Cerebellar cortex (tissue), 1 donor: ENCODE results near the gene ST6GALNAC5.

ENCODE experiments used
- DNase-seq: peaks from one replicate; pipeline ENCODE4 v3.0.0-alpha.2; 2015; ENCODE audit warnings: low spot score

Gene ST6GALNAC5

DNA sequence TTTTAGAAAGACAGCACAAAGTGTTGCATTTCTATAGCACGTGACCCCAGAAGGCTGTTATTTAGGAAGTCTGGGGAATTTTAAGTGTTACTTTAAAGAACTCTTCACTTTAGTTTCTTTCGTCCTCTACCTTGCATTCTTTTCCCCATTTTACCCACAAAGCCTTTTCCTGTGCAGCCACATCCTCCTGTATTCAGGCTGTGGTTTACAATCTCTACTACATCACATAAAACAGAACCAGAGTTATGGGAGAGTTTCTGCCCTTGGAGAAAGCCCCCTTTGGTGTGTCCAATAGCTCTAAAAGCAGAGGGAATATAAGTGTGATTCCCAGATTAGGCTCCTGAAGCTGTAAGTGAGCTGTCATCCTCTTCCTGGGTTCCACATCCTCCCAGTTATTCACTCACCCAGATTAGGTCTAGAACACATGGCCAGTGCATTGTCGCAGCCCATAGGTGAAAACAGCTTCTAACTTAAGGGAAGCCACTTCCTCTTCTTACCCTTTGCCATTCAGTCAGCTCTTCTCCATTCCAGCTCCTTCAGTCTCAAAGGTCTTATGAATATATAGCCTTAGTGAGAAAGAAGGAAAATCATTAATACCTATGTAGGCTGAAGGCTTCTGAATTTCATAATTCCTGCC, 180.8 kb downstream of the ST6GALNAC5 start:
- DNase-seq, result no peak

DNA sequence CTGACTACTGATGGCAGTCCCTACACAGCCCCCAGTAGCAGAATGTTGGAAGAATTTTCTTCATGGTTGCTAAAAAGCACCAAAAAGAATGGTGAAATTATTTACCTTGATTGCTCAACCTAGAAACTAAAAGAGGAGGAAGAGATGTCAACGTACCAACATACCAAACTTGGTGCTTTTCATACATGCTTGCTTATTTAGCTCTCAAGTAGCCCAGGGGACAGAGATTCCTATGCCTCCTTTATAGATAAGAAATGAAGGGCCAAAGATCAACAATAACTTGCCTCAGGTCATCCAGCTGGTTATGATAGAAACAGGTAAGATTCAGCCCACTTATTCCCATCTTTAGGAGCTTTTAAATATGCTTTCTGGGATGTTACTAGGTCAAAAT, 181.3 kb downstream of the ST6GALNAC5 start:
- no peak for DNase-seq

DNA sequence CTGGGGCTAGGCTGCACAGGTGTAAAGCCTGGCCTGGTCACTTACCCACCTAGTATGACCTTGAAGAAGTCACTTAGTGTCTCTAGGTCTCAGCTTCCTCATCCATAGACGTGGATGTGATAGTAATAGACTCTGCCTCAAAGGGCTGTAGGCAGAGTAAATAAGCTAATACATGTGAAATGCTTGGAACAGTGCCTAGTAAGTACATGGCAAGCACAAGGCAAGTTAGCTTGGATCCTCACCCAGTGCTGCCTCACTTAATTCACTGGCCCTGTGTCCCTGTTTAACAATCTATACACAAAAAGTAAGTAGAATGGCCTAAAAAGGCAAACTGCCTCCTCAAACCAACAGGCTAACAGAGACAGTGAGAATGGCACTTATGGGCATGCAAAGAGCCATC, 184.1 kb downstream of the ST6GALNAC5 start:
- DNase-seq, result no peak

DNA sequence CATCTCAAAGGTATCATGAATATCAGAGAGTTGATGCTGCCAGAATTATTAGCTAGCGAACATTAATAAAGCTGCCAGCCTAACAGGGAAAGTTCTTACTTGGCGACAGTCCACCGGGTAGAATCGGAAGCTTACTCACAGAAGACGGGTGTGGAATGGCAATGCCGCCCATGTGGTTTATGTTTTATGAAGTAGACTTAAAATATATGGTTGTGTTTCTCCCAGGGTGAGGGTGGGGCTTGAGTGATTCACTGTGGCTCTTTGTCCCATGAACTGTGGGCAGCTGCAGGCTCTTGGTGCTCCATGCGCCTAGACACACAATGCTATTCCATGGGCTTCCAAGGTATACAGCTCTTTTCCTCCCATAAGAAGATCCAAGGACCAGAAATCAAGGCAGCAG, 189.2 kb downstream of the ST6GALNAC5 start:
- DNase-seq, result no peak

DNA sequence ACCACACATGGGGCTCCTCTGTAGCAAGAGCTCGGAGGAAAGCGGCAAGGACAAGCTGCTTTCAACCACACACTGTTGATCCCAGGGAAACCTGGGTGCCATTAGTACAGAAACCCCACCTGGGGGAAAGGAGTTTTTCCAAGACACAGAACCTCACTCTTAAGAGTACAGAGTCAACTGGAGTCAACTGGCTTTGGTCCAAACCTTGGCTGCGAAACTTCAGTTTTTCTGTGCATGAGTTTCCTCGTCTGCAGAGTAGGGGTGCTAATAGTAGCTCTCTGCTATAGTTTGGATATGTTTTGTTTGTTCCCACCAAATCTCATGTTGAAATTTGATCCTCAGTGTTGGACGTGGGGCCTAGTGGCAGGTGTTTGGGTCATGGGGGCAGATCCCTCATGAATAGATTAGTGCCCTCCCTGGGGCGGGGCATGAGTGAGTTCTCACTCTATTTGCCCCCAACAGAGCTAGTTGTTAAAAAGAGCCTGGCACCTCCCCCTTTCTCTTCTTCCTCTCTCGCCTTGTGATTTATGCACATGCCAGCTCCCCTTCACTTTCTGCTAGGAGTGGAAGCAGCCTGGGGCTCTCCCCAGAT, 190.8 kb downstream of the ST6GALNAC5 start:
- DNase-seq, result no peak

DNA sequence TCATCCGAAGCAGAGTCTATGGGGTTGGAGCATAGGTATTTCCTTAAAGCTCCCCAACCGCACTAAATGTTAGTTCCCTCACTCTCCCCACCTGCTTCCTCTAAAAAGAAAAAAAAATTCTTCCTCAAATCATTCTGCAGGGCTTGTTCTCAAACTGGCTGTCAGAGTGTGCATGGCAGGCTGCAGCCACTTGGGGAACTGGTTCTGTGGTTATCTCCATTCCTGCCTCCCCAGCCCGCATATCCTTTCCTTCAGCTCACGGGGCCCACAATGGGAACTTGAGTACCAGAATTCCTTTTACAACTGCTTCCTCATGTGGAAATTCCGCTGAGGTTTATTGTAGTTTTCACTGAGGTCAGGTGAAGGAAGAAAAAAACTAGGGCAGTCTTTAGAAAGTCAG, 192.7 kb downstream of the ST6GALNAC5 start:
- DNase-seq, result no peak

DNA sequence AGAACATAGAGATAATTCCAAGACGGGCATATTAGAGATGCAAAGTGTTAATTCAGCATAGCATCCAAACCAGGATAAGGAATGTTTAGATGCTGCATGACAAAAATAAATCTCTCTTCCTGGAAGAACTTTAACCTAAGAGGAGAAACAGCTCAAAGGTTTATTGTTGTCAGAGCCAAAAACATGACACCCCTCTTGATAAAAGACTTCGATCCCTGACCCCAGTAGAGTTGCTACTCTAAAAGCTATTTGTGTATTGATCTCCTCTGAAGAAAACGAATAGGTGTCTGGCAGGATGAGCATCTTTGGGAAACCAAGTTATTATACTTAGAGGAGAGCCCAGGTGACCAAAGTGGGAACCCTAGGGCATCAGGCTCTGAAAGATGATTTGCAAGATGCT, 193.9 kb downstream of the ST6GALNAC5 start:
- no peak for DNase-seq

DNA sequence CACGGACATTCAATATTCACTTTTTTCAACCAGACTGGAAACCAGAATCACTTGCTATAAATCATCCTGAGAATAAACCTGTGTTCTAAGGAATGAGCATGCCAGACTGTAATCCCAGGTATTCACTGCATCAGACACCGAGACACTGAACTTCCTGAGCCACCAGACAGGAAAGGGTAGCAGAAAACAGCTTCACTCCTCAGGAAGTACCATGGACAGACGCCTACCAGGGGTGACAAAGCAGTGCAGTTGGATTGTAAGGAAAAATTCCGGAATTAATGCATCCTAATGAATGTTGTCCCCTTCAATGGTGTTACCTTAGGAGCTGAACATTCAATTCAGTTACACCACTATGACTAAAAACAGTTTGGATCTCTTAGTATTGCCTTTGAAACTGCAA, 195.8 kb downstream of the ST6GALNAC5 start:
- DNase-seq, result no peak

DNA sequence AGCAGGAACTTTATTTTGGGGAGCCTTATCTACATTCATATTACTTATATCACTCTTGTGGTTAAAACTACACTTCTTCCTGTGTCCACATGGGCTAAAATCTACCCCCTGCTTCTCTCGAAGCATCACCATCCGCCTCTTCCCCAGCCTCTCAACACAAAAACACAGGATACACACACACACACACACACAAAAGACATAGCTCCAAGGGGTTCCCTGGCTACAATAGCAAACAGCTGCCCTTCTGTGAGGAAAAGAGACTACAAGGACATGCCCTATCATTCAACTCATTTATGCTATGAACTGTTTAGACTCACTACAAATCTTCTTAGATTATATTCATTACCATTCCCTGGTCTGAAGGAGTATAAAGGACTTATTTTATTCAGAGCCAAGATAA, 197.0 kb downstream of the ST6GALNAC5 start:
- no peak for DNase-seq

DNA sequence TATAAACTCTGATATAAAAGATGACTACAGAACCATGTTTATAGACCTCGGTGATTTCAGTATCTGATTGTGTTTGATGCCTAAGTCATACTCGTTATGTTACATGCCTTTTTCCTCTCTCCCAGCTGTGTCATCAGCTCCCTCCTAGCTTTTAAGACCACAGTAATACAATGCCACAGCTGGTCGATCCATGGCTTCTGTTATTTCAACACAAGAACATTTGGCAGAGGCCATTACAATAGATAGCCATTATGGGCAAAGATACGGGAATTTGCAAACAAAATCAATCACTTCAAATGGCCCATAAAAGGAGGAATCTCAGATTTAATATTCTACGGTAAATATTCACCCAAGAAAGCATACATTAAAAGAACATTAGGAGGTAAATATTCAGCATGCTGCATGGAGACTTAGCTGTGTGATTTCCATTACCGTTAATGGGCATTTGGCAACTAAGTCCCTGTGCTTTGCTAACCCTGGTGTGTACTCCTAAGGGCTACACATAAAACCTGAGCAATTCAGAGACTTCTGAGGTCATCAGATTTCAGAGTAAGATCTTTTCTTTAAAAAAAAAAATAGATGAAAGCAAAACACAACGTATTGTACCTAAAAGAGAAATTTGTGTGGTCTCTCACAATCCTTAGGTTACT, 198.5 kb downstream of the ST6GALNAC5 start:
- no peak for DNase-seq

DNA sequence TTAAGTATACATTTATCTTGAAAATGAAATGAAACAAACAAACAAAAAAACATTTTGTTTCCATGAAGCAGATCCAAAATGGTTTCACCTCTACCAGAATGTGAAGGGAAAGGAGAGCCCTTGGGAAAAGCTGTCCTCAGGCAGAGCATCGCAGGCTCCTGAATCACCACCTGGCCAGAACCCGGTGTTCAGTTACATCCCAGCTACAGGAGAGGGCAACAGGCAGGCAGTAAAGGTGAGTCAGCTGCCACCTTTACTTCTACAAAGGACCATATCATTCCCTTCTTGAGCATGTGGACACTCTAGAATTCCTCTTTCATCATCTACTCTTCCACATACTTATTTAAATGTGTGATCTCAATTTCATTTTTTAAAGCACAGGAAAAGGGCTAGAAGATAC, 200.7 kb downstream of the ST6GALNAC5 start:
- DNase-seq, result no peak

DNA sequence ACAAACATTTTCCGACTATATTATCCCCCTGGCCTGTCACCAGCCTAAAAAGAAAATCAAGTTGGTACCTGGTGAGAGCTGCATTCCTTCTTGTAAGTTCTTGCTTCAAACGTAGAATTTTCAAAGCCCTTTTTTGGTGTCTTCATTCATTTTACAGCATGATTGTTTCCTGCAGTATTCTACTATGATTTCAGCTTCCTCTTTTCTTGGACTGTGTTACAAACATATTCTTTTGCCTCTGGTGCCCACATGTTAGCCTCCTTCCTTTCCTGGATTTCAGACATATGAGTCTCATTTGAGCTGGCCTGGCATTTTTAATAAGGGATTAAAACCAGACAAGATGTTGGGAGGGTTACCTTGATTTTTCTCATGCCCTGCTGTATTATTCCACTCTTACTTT, 209.5 kb downstream of the ST6GALNAC5 start:
- DNase-seq, result no peak

DNA sequence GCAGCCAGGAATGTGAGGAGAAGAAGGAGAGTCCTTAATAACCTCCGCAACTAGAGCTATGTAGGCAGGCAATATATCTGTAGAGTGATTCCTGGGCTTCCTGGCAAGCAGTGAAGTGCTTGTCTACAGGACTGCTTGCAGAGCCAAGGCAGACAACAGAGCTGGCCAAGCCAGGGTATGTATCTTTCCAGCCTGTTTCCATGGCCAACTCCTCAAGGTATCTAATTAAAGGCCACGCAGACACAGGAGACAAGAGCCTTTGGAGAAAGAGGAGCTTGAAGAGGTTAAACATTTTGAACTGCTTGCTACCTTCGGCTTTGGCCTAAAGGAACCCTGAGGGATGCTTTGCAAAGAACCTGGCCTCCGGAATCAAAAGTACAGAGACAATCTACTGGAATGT, 214.6 kb downstream of the ST6GALNAC5 start:
- DNase-seq, result no peak

DNA sequence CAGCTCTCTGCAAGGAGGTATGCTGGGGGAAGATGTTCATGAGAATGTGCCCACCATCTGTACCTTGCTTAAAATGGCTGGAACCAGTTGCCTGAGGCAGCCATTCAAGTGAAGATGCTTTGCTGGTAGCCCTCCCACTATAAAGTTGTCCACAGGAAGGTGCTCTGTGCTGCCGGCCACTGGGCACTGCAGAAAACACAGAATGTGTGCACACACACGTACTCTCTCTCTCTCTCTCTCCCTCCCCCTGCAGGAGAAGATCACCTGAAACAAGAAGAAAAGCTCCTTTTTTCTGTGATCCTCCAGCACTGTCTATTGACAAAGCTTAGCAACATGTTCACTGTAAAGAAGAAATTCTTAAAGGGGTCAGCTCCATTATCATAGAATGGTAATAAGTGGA, 217.2 kb downstream of the ST6GALNAC5 start:
- no peak for DNase-seq

DNA sequence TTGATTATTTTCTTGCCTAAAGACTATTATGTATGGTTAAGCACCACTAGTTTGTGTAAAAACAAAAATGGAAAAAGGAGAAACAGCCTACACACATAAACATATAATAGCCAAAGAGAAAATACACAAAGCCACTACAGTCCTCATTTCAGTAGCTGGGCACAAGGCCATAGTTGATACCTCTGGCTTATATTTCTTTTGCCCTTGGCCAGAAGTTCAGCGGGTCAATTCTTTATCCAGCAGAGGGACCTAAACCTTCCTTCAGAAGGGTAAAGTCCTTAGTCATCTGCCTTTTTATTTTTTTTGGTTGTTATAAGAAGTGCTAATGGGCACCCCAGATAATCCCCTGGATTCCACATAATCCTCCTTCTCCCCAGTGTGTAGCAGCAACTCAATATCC, 217.8 kb downstream of the ST6GALNAC5 start:
- no peak for DNase-seq

DNA sequence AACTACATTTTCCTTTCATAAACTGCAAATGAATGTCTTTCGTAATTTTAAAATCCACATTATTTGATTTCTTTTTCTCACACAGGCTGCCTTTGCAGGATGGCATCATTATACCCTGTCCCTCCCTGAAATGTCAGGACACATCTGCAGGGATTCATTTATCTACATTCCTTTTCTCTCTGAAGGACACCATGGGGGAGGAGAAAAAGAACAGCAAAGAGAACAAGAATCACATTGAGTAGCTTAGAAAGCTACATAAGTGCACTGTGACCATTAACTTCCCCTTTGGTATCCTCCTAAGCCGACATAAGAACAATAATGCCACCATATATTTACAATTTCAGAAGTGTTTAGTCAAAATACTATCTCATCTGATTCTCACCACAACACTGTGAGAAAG, 222.5 kb downstream of the ST6GALNAC5 start:
- no peak for DNase-seq

DNA sequence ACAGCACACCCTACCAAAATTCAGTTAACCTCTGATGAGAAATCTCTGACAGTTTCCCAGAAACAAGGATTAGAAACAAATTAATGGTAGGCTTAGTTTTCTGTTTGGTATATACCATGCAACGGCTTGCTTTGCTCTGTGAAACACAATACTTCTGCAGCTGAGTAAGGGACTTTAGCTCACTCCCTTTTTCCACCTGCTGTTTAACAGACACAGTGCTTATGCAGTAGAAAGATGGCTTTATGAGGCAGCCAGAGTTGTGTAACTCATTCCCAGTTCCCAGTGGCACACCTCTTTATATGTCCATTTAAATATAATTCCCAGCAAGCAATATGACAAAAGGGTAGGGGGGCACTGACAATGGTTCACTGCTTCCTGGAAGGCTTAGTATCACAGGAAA, 228.0 kb downstream of the ST6GALNAC5 start:
- no peak for DNase-seq

DNA sequence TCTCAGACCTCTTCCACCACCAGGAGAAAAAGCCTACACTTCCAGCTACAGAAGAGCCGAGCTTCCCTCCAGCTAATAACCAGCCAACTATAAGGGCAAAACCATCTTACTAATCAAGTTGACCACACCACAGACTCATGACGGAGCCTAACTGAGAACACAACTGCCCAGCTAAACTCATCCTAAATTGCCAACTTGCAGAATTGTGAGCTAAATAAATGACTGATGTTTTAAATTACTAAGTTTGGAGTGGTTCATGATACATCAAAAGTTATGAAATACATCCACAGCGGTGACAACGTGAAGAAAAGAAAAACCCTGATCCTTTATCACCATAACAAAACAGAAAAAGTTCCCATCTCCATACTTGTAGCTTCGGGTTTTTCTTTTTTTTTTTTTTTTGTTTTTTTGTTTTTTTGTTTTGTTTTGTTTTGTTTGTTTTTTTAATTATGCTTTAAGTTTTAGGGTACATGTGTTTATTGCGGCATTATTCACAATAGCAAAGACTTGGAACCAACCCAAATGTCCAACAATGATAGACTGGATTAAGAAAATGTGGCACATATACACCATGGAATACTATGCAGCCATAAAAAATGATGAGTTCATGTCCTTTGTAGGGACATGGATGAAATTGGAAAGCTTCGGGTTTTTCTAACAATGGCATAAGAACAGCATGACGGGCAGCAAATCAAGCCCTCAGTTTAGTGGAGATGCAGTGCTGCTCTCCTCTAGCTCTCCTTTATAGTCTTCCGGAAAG, 229.4 kb downstream of the ST6GALNAC5 start:
- no peak for DNase-seq

DNA sequence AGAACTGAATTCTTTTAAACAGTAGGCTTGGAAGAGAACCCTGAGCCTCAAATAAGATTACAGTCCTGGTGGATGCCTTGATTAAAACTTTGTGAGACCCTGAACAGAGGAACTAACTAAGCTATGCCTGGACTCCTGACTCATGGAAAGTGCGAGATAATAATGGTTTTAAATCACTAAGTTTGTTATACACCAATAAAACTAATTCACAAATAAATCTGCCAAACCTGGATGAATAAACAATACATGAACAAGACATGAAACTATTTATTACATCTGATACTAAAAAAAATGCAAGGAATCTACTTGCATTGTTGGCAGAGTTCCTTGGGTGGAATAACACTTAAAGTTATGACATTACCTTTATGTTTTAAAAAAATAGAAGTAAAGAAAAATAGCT, 233.6 kb downstream of the ST6GALNAC5 start:
- DNase-seq, result no peak

DNA sequence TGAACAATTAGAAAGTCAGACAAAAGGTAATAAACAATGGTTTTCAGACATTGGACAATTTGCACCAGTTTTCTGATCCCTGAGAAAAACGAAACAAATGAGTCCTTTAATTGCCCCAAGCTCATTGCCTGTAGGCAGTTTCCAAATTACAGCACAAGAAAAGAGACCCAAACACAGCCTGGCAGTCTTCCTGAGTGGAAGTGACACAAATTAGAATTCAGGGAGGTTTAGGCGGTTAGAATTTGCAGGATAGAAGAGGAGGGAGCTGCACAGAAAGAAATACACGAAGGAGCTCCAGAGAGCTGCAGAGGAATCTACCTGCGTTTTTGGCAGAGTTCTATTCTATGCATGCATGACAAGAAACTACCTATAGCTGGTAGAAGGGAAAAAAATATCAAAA, 236.2 kb downstream of the ST6GALNAC5 start:
- DNase-seq, result no peak

DNA sequence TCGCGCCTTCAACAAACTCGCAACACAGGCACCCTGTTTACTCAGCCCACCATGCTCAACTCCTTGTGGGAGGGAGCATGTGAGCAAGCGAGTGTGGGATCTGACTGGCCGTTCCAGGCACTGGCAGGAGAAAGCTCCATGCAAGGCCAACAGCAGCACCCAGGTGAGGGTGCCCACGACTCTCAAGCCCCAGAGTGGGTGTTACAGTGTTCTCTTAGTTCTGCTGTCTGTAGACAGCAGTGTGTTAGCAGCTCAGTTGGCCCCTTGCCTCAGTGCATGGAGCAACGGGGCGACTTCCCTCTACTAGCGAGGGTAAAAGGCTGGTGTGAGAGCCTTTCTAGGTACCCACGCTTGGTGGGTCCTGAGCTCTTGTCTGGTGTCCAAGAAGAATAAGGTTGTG, 237.4 kb downstream of the ST6GALNAC5 start:
- DNase-seq, result no peak
